GM10248 (cell line): ENCODE results near the gene TRAPPC12.

Experiments
- CTCF ChIA-PET: fragments of 300-600 bp; sonication (Branson Sonifier 250); formaldehyde crosslinking; extraction: SDS; loops from one replicate; lab custom pipeline; 2021; ENCODE audit warnings: antibody characterized with exemption; lab: Yijun Ruan, JAX
- POLR2A ChIA-PET: fragments of 350-650 bp; sonication (Branson Sonifier 250); formaldehyde crosslinking; extraction: SDS; loops from one replicate; lab custom pipeline; 2020; ENCODE audit warnings: antibody characterized with exemption; lab: Yijun Ruan, JAX
- DNase-seq: peaks from one replicate; pipeline ENCODE4 v3.0.0; 2012; ENCODE audit errors: extremely low spot score
- TF ChIP-seq, protein P1 (sequence below): IDR thresholded peaks from 2 replicates; pipeline ENCODE4 v1.5.1; 2012; ENCODE audit warnings: mild to moderate bottlenecking, low read depth; ENCODE audit errors: extremely low read depth, missing control alignments, control extremely low read depth

TRAPPC12 gene

DNA sequence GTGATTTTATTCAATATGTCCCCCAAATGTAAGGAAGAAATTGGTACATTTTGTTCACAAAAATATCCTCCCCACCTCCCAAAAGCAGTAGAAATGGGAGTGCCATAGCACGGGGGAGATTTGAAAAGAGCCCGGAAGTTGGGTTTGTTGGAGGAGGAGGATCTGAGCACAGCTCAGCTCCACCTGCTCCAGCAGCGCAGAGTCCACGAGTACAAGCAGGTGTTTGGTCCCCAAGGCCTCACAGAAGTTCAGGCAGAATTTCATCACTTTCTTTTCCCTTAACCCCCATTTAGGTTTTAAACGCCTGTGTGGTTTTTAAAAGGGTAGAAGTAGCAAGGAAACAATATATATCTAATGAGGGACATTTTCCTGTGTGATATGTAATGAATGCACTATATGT is 56.0 kb downstream of the TRAPPC12 start:
- TF ChIP-seq, protein P1, sequence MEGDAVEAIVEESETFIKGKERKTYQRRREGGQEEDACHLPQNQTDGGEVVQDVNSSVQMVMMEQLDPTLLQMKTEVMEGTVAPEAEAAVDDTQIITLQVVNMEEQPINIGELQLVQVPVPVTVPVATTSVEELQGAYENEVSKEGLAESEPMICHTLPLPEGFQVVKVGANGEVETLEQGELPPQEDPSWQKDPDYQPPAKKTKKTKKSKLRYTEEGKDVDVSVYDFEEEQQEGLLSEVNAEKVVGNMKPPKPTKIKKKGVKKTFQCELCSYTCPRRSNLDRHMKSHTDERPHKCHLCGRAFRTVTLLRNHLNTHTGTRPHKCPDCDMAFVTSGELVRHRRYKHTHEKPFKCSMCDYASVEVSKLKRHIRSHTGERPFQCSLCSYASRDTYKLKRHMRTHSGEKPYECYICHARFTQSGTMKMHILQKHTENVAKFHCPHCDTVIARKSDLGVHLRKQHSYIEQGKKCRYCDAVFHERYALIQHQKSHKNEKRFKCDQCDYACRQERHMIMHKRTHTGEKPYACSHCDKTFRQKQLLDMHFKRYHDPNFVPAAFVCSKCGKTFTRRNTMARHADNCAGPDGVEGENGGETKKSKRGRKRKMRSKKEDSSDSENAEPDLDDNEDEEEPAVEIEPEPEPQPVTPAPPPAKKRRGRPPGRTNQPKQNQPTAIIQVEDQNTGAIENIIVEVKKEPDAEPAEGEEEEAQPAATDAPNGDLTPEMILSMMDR = no peak
- ChIA-PET POLR2A (no interaction called here), CTCF (interaction anchor here (0.8 kb wide), 1 partner anchor 11 kb away, joined by 3 read pairs; no protein-coding TSS in a partner anchor)
- DNase-seq = no peak

DNA sequence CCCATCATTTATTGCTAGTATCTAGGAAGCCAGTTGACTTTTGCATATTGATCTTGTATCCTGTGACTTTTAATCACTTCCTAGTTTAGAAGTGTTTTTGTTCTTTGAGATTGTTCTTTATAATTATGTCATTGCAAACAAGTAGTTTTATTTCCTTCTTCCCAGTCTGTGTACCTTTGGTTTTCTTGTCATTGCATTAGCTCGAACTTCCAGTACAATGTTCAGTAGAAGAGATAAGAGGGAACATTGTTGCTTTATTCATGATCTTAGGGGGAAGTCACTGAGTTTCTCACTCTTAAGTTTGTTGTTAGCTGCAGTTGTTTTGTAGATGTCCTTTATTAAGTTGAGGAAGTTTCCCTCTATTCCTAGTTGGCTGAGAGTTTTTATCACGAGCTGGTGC is 61.0 kb downstream of the TRAPPC12 start:
- TF ChIP-seq, protein P1 = no peak
- ChIA-PET CTCF (interaction anchor here (1.5 to 7.0 kb wide), 4 partner anchors 9 to 27 kb away, joined by 3 to 84 read pairs (median 6); no protein-coding TSS in a partner anchor), POLR2A (no interaction called here)
- DNase-seq = no peak

DNA sequence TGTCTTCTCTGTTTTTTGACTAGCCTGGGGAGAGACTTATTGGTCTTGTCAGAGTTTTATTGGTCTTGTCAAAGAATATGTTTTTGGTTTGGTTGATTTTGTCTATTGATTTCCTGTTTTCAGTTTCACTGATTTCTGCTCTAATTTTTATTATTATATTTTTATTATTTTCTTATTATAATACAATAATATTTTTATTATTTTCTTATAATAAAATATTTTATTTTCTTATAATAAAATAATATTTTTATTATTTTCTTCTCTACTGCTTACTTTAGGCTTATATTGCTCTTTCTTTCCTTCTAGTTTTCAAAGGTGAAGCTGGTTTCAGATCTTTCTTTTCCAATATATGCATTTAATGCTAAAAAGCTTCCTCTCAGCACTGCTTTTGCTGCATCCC is 62.0 kb downstream of the TRAPPC12 start:
- ChIA-PET POLR2A (no interaction called here), CTCF (interaction anchor here (1.5 to 7.0 kb wide), 5 partner anchors 11 to 57 kb away, joined by 3 to 84 read pairs (median 19); no protein-coding TSS in a partner anchor)

DNA sequence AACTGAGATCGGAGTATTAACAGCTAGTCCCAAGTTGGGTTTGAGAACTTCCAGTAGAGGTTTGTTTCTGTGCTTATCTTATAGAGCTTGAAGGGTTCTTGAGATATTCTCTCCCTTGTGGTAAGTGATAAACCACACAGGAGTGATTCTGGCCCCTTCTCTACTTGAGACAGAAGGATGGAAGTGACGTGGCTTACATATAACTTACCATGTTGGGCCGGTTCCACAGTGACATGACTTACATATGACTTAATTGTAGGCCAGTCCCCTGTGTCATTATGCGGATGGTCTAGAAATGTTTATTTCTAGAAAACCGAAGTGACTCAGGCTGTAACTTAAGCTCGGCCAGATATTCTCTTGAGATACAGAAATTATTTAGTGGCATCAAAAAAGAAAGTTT is 62.7 kb downstream of the TRAPPC12 start:
- TF ChIP-seq, protein P1 = no peak
- POLR2A ChIA-PET = no interaction called here
- no peak for DNase-seq
- CTCF ChIA-PET = interaction anchor here (1.4 to 7.0 kb wide), 8 partner anchors 10 to 209 kb away, joined by 3 to 84 read pairs (median 4); no protein-coding TSS in a partner anchor

More for the DNA sequence above, 62.0 kb downstream of the TRAPPC12 start:
- TF ChIP-seq, protein P1 = no peak
- DNase-seq = no peak

DNA sequence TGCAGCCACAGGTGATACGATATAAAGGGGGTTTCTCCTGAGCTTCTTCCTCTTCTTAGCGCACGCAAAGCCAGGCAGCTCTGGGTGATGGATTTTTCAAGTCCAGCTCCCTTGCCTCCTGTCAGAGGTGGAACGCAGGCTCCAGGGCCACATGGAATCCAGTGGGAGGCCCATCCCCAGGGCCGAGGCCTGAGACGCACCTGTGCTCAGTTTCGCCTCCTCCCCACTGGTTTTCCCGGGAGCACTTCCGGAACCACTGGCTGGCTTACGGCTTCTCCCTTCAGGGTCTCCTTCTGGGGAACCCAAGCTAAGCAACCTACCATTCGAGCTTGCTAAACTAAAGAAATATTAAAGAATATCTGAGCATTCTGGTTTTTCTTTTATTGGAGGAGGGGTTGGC is 63.6 kb downstream of the TRAPPC12 start:
- no peak for DNase-seq

DNA sequence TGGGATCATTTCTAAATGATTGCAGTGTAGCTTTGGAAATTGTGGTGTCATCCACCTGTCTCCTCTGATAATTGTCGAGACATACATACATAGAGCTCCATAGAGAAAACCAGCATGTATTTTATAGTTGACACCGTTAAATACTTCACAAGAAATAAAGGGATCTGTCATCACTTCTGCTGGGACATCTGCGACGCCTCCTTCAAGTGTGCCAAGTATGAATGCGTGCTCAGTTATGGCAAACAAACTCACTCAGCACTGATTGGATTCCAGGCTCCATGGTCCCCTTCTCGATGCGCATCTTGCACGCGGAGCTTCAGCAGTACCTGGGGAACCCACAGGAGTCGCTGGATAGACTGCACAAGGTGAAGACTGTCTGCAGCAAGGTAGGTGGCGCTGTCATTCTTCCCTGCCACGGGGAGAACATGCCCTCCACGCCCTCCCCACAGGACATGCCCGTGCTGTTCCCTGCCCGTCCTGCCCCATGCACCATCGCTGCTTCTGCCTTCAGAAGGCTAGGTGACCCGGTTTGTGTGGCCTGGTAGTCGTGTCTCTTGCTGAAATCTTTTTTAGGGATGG is 64.1 kb downstream of the TRAPPC12 start:
- ChIA-PET POLR2A (no interaction called here), CTCF (interaction anchor here (1.4 to 7.0 kb wide), 6 partner anchors 8 to 42 kb away, joined by 3 to 84 read pairs (median 12); no protein-coding TSS in a partner anchor)
- TF ChIP-seq, protein P1 = no peak
- no peak for DNase-seq

More for the DNA sequence above, 63.6 kb downstream of the TRAPPC12 start:
- TF ChIP-seq, protein P1 = no peak
- ChIA-PET POLR2A (no interaction called here), CTCF (interaction anchor here (1.4 to 7.0 kb wide), 8 partner anchors 9 to 208 kb away, joined by 3 to 84 read pairs (median 4); no protein-coding TSS in a partner anchor)
